ENCODE measurements around the gene PNPLA7. TPM values are rescaled to one million over a fixed set of nuclear protein-coding genes. Genes with fewer than 3 reads are reported as not detected.
A peak's percentile ranks its signal among the peaks of the same experiment; 100 is the strongest.

PNPLA7 gene
- total RNA-seq, 1 experiment from 2014 or later, result 1.3 TPM

DNA sequence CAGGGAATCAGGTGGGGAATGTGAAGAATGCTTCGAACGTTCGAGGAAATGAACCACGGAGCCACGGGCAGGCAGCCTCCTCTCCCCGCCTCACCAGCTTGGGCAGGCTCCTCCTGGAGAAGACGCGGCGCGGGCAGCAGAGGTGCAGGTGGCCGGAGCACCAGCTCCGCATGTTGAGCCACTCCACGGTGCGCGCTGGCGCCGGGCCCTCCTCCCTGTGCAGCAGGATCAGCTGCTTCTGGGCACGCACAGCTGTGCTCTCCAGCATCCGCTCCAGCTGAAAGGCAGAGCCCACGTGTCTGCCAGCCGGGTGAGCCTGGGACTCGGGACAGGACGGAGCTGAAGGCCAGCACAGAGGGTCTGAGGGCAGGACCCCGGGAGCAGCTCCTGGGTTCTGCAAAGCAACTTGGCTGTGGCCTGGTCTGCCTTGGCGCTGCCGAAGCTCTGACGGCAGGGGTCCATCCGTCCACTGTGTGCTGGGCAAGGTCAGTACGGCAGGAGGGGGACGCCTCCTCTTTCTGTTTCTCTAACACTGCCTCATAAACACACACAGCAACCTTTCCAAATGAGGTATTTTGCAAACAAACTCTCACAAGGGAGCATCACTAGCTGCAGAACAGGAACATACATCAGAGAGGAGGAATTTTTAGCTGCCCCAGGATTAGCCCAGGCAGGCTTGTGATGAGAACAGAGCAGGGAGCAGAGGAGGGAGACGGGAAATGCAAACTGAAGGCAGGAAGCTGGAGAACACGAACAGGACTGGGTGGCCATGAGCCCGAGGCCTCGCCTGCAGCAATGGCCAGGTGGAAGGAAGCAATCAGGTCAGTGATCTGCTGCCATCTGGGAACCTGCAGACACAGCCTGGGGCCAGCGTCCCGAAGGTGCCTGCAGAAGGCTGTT lies 71.0 kb downstream of the PNPLA7 start:
- Mint-ChIP-seq H3K27ac (no peak overlapping the region), H3K36me3 (peaks cover 10% of the 10 kb centered on the region), H3K27me3 (ENCODE audit: low read depth) (peaks cover 3% of the 10 kb centered on the region; the same call in 1 of the 2 replicates), H3K9me3 (peaks cover 13% of the 10 kb centered on the region), H3K4me3 (no peak overlapping the region), H3K4me1 (0 out of 2 replicates have a peak, but pooled peaks cover 4% of the 10 kb centered on the region)
- DNase-seq (ENCODE audit: low spot score) (no peak), ATAC-seq (no peak)
- POLR2A ChIA-PET, result no interaction called here
- TF ChIP-seq RORB (CRISPR knock-in tag; IDR thresholded peaks at IDR 0.05) (no peak), ZNF317 (CRISPR knock-in tag; IDR thresholded peaks at IDR 0.05; ENCODE audit: borderline replicate concordance, low read depth) (no peak), RELA (CRISPR knock-in tag; IDR thresholded peaks at IDR 0.05; ENCODE audit: borderline replicate concordance) (0 out of 2 replicates have a peak, but pooled peaks have one; percentile 17), TCF7 (CRISPR knock-in tag; IDR thresholded peaks at IDR 0.05; ENCODE audit: low read depth) (0 out of 2 replicates have a peak, but pooled peaks have one; percentile 8)
- CTCF ChIA-PET, result interaction anchor here (1.2 to 1.6 kb wide), 2 partner anchors 56 to 73 kb away, joined by 4 to 5 read pairs; partner anchors contain the start of gene MRPL41

DNA sequence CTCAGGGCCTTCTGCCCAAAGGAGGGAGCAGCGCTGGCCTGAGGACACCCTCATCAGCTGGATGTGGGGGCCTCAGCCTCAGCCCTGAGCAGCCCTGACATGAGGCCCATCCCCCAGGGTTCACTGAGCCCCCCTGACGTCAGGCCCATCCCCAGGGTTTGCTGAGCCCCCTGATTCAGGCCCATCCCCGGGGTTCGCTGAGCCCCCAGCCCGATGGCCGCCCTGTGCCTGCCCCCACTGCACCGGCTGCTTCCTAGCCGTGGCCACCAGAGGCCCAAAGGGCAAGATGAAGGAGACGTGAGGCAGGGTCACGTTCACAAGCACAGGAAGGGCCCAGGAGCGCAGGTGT lies 71.6 kb downstream of the PNPLA7 start:
- H3K27me3 Mint-ChIP-seq (ENCODE audit: low read depth), result peaks cover 4% of the 10 kb centered on the region; the same call in 1 of the 2 replicates
- H3K4me1 Mint-ChIP-seq, result 0 out of 2 replicates have a peak, but pooled peaks cover 4% of the 10 kb centered on the region
- ChIA-PET CTCF (interaction anchor here (1.2 to 1.6 kb wide), 2 partner anchors 56 to 74 kb away, joined by 4 to 5 read pairs; partner anchors contain the start of gene MRPL41), POLR2A (no interaction called here)
- H3K36me3 Mint-ChIP-seq, result peaks cover 14% of the 10 kb centered on the region
- ATAC-seq (0 out of 2 replicates have a peak, but pooled peaks have one; percentile 28), DNase-seq (ENCODE audit: low spot score) (no peak)
- no peak overlapping the region for H3K27ac Mint-ChIP-seq
- H3K4me3 Mint-ChIP-seq, result no peak overlapping the region
- TF ChIP-seq, protein P1, sequence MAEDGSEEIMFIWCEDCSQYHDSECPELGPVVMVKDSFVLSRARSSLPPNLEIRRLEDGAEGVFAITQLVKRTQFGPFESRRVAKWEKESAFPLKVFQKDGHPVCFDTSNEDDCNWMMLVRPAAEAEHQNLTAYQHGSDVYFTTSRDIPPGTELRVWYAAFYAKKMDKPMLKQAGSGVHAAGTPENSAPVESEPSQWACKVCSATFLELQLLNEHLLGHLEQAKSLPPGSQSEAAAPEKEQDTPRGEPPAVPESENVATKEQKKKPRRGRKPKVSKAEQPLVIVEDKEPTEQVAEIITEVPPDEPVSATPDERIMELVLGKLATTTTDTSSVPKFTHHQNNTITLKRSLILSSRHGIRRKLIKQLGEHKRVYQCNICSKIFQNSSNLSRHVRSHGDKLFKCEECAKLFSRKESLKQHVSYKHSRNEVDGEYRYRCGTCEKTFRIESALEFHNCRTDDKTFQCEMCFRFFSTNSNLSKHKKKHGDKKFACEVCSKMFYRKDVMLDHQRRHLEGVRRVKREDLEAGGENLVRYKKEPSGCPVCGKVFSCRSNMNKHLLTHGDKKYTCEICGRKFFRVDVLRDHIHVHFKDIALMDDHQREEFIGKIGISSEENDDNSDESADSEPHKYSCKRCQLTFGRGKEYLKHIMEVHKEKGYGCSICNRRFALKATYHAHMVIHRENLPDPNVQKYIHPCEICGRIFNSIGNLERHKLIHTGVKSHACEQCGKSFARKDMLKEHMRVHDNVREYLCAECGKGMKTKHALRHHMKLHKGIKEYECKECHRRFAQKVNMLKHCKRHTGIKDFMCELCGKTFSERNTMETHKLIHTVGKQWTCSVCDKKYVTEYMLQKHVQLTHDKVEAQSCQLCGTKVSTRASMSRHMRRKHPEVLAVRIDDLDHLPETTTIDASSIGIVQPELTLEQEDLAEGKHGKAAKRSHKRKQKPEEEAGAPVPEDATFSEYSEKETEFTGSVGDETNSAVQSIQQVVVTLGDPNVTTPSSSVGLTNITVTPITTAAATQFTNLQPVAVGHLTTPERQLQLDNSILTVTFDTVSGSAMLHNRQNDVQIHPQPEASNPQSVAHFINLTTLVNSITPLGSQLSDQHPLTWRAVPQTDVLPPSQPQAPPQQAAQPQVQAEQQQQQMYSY (CRISPR knock-in tag; IDR thresholded peaks at IDR 0.05), result no peak
- TF ChIP-seq, protein P2, sequence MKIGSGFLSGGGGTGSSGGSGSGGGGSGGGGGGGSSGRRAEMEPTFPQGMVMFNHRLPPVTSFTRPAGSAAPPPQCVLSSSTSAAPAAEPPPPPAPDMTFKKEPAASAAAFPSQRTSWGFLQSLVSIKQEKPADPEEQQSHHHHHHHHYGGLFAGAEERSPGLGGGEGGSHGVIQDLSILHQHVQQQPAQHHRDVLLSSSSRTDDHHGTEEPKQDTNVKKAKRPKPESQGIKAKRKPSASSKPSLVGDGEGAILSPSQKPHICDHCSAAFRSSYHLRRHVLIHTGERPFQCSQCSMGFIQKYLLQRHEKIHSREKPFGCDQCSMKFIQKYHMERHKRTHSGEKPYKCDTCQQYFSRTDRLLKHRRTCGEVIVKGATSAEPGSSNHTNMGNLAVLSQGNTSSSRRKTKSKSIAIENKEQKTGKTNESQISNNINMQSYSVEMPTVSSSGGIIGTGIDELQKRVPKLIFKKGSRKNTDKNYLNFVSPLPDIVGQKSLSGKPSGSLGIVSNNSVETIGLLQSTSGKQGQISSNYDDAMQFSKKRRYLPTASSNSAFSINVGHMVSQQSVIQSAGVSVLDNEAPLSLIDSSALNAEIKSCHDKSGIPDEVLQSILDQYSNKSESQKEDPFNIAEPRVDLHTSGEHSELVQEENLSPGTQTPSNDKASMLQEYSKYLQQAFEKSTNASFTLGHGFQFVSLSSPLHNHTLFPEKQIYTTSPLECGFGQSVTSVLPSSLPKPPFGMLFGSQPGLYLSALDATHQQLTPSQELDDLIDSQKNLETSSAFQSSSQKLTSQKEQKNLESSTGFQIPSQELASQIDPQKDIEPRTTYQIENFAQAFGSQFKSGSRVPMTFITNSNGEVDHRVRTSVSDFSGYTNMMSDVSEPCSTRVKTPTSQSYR (CRISPR knock-in tag; IDR thresholded peaks at IDR 0.05), result no peak
- TF ChIP-seq GRHL2 (CRISPR knock-in tag; IDR thresholded peaks at IDR 0.05; ENCODE audit: insufficient replicate concordance, severe bottlenecking) (no peak), GABPB1 (CRISPR knock-in tag; IDR thresholded peaks at IDR 0.05) (no peak), CREM (CRISPR knock-in tag; IDR thresholded peaks at IDR 0.05) (no peak), JAZF1 (CRISPR knock-in tag; IDR thresholded peaks at IDR 0.05) (no peak), TP53 (CRISPR knock-in tag; IDR thresholded peaks at IDR 0.05) (no peak)
- TF ChIP-seq, protein P3, sequence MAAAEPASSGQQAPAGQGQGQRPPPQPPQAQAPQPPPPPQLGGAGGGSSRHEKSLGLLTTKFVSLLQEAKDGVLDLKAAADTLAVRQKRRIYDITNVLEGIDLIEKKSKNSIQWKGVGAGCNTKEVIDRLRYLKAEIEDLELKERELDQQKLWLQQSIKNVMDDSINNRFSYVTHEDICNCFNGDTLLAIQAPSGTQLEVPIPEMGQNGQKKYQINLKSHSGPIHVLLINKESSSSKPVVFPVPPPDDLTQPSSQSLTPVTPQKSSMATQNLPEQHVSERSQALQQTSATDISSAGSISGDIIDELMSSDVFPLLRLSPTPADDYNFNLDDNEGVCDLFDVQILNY (CRISPR knock-in tag; IDR thresholded peaks at IDR 0.05), result no peak
- TF ChIP-seq, protein P4, sequence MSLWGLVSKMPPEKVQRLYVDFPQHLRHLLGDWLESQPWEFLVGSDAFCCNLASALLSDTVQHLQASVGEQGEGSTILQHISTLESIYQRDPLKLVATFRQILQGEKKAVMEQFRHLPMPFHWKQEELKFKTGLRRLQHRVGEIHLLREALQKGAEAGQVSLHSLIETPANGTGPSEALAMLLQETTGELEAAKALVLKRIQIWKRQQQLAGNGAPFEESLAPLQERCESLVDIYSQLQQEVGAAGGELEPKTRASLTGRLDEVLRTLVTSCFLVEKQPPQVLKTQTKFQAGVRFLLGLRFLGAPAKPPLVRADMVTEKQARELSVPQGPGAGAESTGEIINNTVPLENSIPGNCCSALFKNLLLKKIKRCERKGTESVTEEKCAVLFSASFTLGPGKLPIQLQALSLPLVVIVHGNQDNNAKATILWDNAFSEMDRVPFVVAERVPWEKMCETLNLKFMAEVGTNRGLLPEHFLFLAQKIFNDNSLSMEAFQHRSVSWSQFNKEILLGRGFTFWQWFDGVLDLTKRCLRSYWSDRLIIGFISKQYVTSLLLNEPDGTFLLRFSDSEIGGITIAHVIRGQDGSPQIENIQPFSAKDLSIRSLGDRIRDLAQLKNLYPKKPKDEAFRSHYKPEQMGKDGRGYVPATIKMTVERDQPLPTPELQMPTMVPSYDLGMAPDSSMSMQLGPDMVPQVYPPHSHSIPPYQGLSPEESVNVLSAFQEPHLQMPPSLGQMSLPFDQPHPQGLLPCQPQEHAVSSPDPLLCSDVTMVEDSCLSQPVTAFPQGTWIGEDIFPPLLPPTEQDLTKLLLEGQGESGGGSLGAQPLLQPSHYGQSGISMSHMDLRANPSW (CRISPR knock-in tag; conservative IDR thresholded peaks at IDR 0.05; ENCODE audit: low read depth), result no peak
- TF ChIP-seq, protein P5, sequence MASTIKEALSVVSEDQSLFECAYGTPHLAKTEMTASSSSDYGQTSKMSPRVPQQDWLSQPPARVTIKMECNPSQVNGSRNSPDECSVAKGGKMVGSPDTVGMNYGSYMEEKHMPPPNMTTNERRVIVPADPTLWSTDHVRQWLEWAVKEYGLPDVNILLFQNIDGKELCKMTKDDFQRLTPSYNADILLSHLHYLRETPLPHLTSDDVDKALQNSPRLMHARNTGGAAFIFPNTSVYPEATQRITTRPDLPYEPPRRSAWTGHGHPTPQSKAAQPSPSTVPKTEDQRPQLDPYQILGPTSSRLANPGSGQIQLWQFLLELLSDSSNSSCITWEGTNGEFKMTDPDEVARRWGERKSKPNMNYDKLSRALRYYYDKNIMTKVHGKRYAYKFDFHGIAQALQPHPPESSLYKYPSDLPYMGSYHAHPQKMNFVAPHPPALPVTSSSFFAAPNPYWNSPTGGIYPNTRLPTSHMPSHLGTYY (CRISPR knock-in tag; IDR thresholded peaks at IDR 0.05), result no peak
- TF ChIP-seq, protein P6, sequence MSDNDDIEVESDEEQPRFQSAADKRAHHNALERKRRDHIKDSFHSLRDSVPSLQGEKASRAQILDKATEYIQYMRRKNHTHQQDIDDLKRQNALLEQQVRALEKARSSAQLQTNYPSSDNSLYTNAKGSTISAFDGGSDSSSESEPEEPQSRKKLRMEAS (CRISPR knock-in tag; IDR thresholded peaks at IDR 0.05), result no peak
- peaks cover 19% of the 10 kb centered on the region for H3K9me3 Mint-ChIP-seq
